Progenitor cell of endocrine pancreas (in vitro differentiated cells): ENCODE measurements around the gene HAO1. TPM values are rescaled to one million over a fixed set of nuclear protein-coding genes. Genes with fewer than 3 reads are reported as not detected.

Experiments
- DNase-seq: peaks from one replicate; pipeline ENCODE4 v3.0.0; 2021; ENCODE audit warnings: low spot score; ENCODE audit not compliant: unreplicated experiment
- H3K27ac Mint-ChIP-seq: 2 replicates; pipeline ENCODE4 v1.8.0; 2021; ENCODE audit warnings: mild to moderate bottlenecking, moderate library complexity, mixed read lengths
- H3K27me3 Mint-ChIP-seq: 2 replicates; pipeline ENCODE4 v1.8.0; 2021; ENCODE audit warnings: mixed read lengths
- H3K36me3 Mint-ChIP-seq: 2 replicates; pipeline ENCODE4 v1.8.0; 2022; ENCODE audit warnings: mixed read lengths; ENCODE audit not compliant: insufficient read depth
- H3K4me1 Mint-ChIP-seq: 2 replicates; pipeline ENCODE4 v1.8.0; 2021; ENCODE audit warnings: low read depth, mixed read lengths
- H3K4me3 Mint-ChIP-seq: 2 replicates; pipeline ENCODE4 v1.8.0; 2021; ENCODE audit warnings: low read depth, mild to moderate bottlenecking, moderate library complexity, mixed read lengths
- H3K9me3 Mint-ChIP-seq: 2 replicates; pipeline ENCODE4 v1.8.0; 2021; ENCODE audit warnings: low read depth, mixed read lengths
- total RNA-seq: library from RNA; stranded (reverse); gene quantifications from 2 replicates; pipeline ENCODE4 v1.2.1, GENCODE V29; 2021
- TF ChIP-seq, protein P1 (sequence below): fragments of 200-600 bp; sonication (generic); IDR thresholded peaks from one replicate; pipeline ENCODE4 v1.5.0; 2021; ENCODE audit warnings: antibody characterized with exemption, mild to moderate bottlenecking; ENCODE audit not compliant: unreplicated experiment

Gene HAO1
- total RNA-seq, 1 donor from 2014 or later: not detected

GRCh38 chr20:7883309-7883708 is 56.9 kb downstream of the HAO1 start:
- Mint-ChIP-seq H3K27ac (no peak overlapping the region), H3K4me3 (no peak overlapping the region), H3K27me3 (no peaks in the 10 kb centered on the region), H3K36me3 (no peaks in the 10 kb centered on the region), H3K4me1 (peaks cover 11% of the 10 kb centered on the region), H3K9me3 (no peaks in the 10 kb centered on the region)
- no peak for DNase-seq
- TF ChIP-seq, protein P1, sequence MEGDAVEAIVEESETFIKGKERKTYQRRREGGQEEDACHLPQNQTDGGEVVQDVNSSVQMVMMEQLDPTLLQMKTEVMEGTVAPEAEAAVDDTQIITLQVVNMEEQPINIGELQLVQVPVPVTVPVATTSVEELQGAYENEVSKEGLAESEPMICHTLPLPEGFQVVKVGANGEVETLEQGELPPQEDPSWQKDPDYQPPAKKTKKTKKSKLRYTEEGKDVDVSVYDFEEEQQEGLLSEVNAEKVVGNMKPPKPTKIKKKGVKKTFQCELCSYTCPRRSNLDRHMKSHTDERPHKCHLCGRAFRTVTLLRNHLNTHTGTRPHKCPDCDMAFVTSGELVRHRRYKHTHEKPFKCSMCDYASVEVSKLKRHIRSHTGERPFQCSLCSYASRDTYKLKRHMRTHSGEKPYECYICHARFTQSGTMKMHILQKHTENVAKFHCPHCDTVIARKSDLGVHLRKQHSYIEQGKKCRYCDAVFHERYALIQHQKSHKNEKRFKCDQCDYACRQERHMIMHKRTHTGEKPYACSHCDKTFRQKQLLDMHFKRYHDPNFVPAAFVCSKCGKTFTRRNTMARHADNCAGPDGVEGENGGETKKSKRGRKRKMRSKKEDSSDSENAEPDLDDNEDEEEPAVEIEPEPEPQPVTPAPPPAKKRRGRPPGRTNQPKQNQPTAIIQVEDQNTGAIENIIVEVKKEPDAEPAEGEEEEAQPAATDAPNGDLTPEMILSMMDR: no peak

GRCh38 chr20:7882076-7882475 is 58.2 kb downstream of the HAO1 start:
- H3K27ac Mint-ChIP-seq: no peak overlapping the region
- H3K4me1 Mint-ChIP-seq: peaks cover 11% of the 10 kb centered on the region
- no peaks in the 10 kb centered on the region for H3K9me3 Mint-ChIP-seq
- no peaks in the 10 kb centered on the region for H3K36me3 Mint-ChIP-seq
- DNase-seq: no peak
- no peaks in the 10 kb centered on the region for H3K27me3 Mint-ChIP-seq
- H3K4me3 Mint-ChIP-seq: no peak overlapping the region
- TF ChIP-seq, protein P1: no peak

- H3K36me3 Mint-ChIP-seq: no peaks in the 10 kb centered on the region
- TF ChIP-seq, protein P1: no peak
- H3K9me3 Mint-ChIP-seq: no peaks in the 10 kb centered on the region
- H3K27ac Mint-ChIP-seq: no peak overlapping the region
- H3K4me3 Mint-ChIP-seq: no peak overlapping the region
- H3K27me3 Mint-ChIP-seq: no peaks in the 10 kb centered on the region
- H3K4me1 Mint-ChIP-seq: peaks cover 11% of the 10 kb centered on the region
- no peak for DNase-seq
These were observed 58.7 kb downstream of the HAO1 start for GRCh38 chr20:7881551-7881950.

DNA sequence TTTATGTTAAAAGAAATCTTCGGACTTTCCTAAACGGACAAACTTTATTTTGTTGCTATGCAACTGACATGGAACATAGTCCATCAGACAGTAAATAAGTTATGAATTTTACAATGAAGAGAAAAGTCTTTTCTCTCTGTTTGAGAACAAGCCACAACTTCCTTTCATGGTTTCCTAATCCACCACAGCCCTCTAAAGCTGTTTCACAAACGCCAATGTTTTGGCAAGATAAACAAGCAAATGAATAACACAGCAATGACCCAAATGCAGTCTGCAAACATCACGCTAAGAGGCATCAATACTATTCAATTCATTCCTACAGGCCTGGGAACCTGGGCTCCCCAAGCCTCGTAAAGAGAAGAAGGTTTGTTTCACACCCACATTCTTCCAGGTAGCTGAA is 60.4 kb downstream of the HAO1 start:
- no peak for DNase-seq
- no peaks in the 10 kb centered on the region for H3K36me3 Mint-ChIP-seq
- no peak overlapping the region for H3K27ac Mint-ChIP-seq
- H3K9me3 Mint-ChIP-seq: no peaks in the 10 kb centered on the region
- no peak overlapping the region for H3K4me3 Mint-ChIP-seq
- peaks cover 11% of the 10 kb centered on the region for H3K4me1 Mint-ChIP-seq
- no peaks in the 10 kb centered on the region for H3K27me3 Mint-ChIP-seq
- TF ChIP-seq, protein P1: no peak

- no peaks in the 10 kb centered on the region for H3K27me3 Mint-ChIP-seq
These were observed 72.2 kb downstream of the HAO1 start for GRCh38 chr20:7868108-7868507.

More at GRCh38 chr20:7868108-7868507, 72.2 kb downstream of the HAO1 start:
- Mint-ChIP-seq H3K4me3 (no peak overlapping the region), H3K27ac (no peak overlapping the region), H3K9me3 (peaks cover 6% of the 10 kb centered on the region), H3K4me1 (peaks cover 5% of the 10 kb centered on the region), H3K36me3 (no peaks in the 10 kb centered on the region)
- no peak for DNase-seq
- TF ChIP-seq, protein P1: no peak
